Panc1 (cell line): ENCODE measurements around the gene HIGD1C. TPM values are rescaled to one million over a fixed set of nuclear protein-coding genes. Genes with fewer than 3 reads are reported as not detected.
A peak's percentile ranks its signal among the peaks of the same experiment; 100 is the strongest.
"Not testable (repeated sequence)": the region's sequence is repeated elsewhere in the genome, so short reads cannot be mapped to it uniquely, and the experiment has no call there.

Experiments used
- ATAC-seq: fragments of 200-7000 bp; cut with Tn5 transposase; 2 replicates; pipeline ENCODE4 v1.9.1; 2020; ENCODE audit warnings: mild to moderate bottlenecking, moderate library complexity
- BruUV-seq: library from RNA; stranded (reverse); fragments of 400-500 nt; replicated peaks from 2 replicates; lab custom pipeline; 2021; lab: Mats Ljungman, UMichigan
- CTCF ChIA-PET: fragments of 300-600 bp; sonication (Branson Sonifier 250); formaldehyde crosslinking; loops from one replicate; lab custom pipeline; 2022; ENCODE audit warnings: antibody characterized with exemption; lab: Charles Lee
- POLR2A ChIA-PET: fragments of 300-600 bp; sonication (Branson Sonifier 250); formaldehyde crosslinking; loops from one replicate; lab custom pipeline; 2022; ENCODE audit warnings: antibody characterized with exemption; lab: Charles Lee
- DNase-seq: peaks from one replicate; pipeline ENCODE4 v3.0.0-alpha.2; 2010; ENCODE audit warnings: low read depth, low spot score
- H3K27ac ChIP-seq: 2 replicates; pipeline ENCODE4 v1.5.1; 2011; ENCODE audit warnings: mild to moderate bottlenecking, low read length, inconsistent platforms
- H3K27me3 ChIP-seq: fragments of 200-500 bp; sonication (Bioruptor generic); 2 replicates; pipeline ENCODE4 v1.6.0; 2014; ENCODE audit warnings: low read length, inconsistent platforms; ENCODE audit not compliant: control insufficient read depth, insufficient read depth
- H3K36me3 ChIP-seq: fragments of 200-500 bp; sonication (Bioruptor generic); 2 replicates; pipeline ENCODE4 v1.5.1; 2014; ENCODE audit warnings: inconsistent platforms, mild to moderate bottlenecking, low read length, moderate library complexity; ENCODE audit not compliant: control insufficient read depth, insufficient read depth
- H3K4me1 ChIP-seq: 2 replicates; pipeline ENCODE4 v1.5.1; 2011; ENCODE audit warnings: inconsistent platforms, mild to moderate bottlenecking, low read length, moderate library complexity; ENCODE audit not compliant: control insufficient read depth, insufficient read depth
- H3K4me3 ChIP-seq, 2 experiments: 2 replicates each; pipeline ENCODE4 v1.5.1; 2011 to 2012; ENCODE audit warnings: low read depth in 2 of 2, low read length in 2 of 2, mild to moderate bottlenecking in 2 of 2, inconsistent platforms in 1 of 2, moderate library complexity in 1 of 2
- H3K9me3 ChIP-seq: fragments of 200-500 bp; sonication (Bioruptor generic); 2 replicates; pipeline ENCODE4 v1.5.1; 2014; ENCODE audit warnings: low read depth, mild to moderate bottlenecking, inconsistent platforms, low read length, moderate library complexity; ENCODE audit not compliant: control insufficient read depth, insufficient read depth
- CTCF ChIP-seq: fragments of 450-650 bp; IDR thresholded peaks from 2 replicates; pipeline ENCODE4 v1.5.1; 2017; ENCODE audit warnings: mild to moderate bottlenecking
- POLR2AphosphoS5 ChIP-seq: IDR thresholded peaks from 2 replicates; pipeline ENCODE4 v1.6.1; 2012; ENCODE audit warnings: mild to moderate bottlenecking, low read depth, low read length, moderate library complexity
- REST ChIP-seq, 2 experiments: IDR thresholded peaks; 2 replicates each; pipeline ENCODE4 v1.6.1; 2011 to 2012; ENCODE audit warnings: low read depth in 2 of 2, control low read depth in 1 of 2, low read length in 1 of 2, mild to moderate bottlenecking in 1 of 2, moderate library complexity in 1 of 2; ENCODE audit not compliant: insufficient read depth in 1 of 2
- SIN3A ChIP-seq: IDR thresholded peaks from 2 replicates; pipeline ENCODE4 v1.6.1; 2012; ENCODE audit warnings: low read depth, mild to moderate bottlenecking, low read length, moderate library complexity, borderline replicate concordance; ENCODE audit not compliant: insufficient read depth
- TCF7L2 ChIP-seq: IDR thresholded peaks from 2 replicates; pipeline ENCODE4 v1.6.1; 2011; ENCODE audit warnings: mild to moderate bottlenecking, low read depth, low read length, inconsistent platforms
- in situ Hi-C: cut with HindIII; loops from 2 replicates; pipeline ENCODE4 v1.10.0; 2016; ENCODE audit warnings: low sequenced_read_pairs, low pct_unique_long_range_greater_than_20kb
- intact Hi-C: fragments of 100-400 bp; cut with micrococcal nuclease; formaldehyde crosslinking; loops from one replicate; pipeline ENCODE4 v1.10.0; 2022; ENCODE audit not compliant: unreplicated experiment
- total RNA-seq: library from RNA; stranded (reverse); gene quantifications from one replicate; pipeline ENCODE4 v1.2.1, GENCODE V29; 2021; ENCODE audit not compliant: unreplicated experiment

HIGD1C gene
- total RNA-seq, 1 experiment from 2014 or later, result not detected

- no peak for DNase-seq
- Histone ChIP-seq H3K9me3 (no peaks in the 10 kb centered on the region), H3K27ac (no peak overlapping the region), H3K4me3 (no peak overlapping the region), H3K36me3 (no peaks in the 10 kb centered on the region), H3K27me3 (no peaks in the 10 kb centered on the region), H3K4me1 (no peaks in the 10 kb centered on the region)
- CTCF ChIA-PET, result interaction anchor here (1.2 kb wide), 1 partner anchor 328 kb away, joined by 6 read pairs; no protein-coding TSS in a partner anchor
- intact Hi-C loops (no loop called here), in situ Hi-C loops (no loop called here)
- TSS peak; percentile 41 for BruUV-seq
- POLR2A ChIA-PET, result interaction anchor here (0.6 kb wide), 1 partner anchor 61 kb away, joined by 3 read pairs; no protein-coding TSS in a partner anchor
- ATAC-seq, result no peak
- TF ChIP-seq POLR2AphosphoS5, result no peak
- TF ChIP-seq CTCF, result no peak
- no peak for TF ChIP-seq SIN3A
- TF ChIP-seq REST (IDR thresholded peaks at IDR 0.05; ENCODE audit: insufficient read depth in 1 of 2, low read depth in 2 of 2, low read length in 1 of 2), result no peak
- no peak for TF ChIP-seq TCF7L2
Observed at GRCh38 chr12:51012570-51013236, 60.4 kb downstream of the HIGD1C start.

- Histone ChIP-seq H3K4me3 (no peak overlapping the region), H3K4me1 (no peaks in the 10 kb centered on the region), H3K27me3 (no peaks in the 10 kb centered on the region), H3K9me3 (no peaks in the 10 kb centered on the region), H3K27ac (no peak overlapping the region), H3K36me3 (no peaks in the 10 kb centered on the region)
- intact Hi-C loops (no loop called here), in situ Hi-C loops (no loop called here)
- ChIA-PET POLR2A (no interaction called here), CTCF (no interaction called here)
- DNase-seq (no peak), ATAC-seq (no peak)
- TF ChIP-seq POLR2AphosphoS5 (no peak), REST (IDR thresholded peaks at IDR 0.05; ENCODE audit: insufficient read depth in 1 of 2, low read depth in 2 of 2, low read length in 1 of 2) (no peak), CTCF (no peak), SIN3A (no peak), TCF7L2 (no peak)
- BruUV-seq, result no TSS peak
Observed at GRCh38 chr12:51013441-51013840, 61.1 kb downstream of the HIGD1C start.

GRCh38 chr12:51014467-51014866 is 62.1 kb downstream of the HIGD1C start:
- not testable (repeated sequence) for DNase-seq

More at GRCh38 chr12:51014467-51014866, 62.1 kb downstream of the HIGD1C start:
- H3K4me3 ChIP-seq, intact Hi-C loops, POLR2A ChIA-PET, ATAC-seq, H3K27ac ChIP-seq, CTCF ChIA-PET, H3K9me3 ChIP-seq, H3K4me1 ChIP-seq, BruUV-seq, H3K27me3 ChIP-seq, H3K36me3 ChIP-seq, in situ Hi-C loops: not testable (repeated sequence)
